Skeletal muscle tissue (tissue), 4 donors: ENCODE measurements around the gene ZNF580. TPM values are rescaled to one million over a fixed set of nuclear protein-coding genes. Genes with fewer than 3 reads are reported as not detected.
A peak's percentile ranks its signal among the peaks of the same experiment; 100 is the strongest.

Source experiments
- H3K27ac ChIP-seq: one replicate; pipeline ENCODE4 v1.7.0; 2013; ENCODE audit warnings: mild to moderate bottlenecking, low read depth, low read length, inconsistent platforms
- H3K27me3 ChIP-seq, 3 donors: one replicate each; pipeline ENCODE4 v1.7.0; 2013; ENCODE audit warnings: low read length in 3 of 3; ENCODE audit not compliant: control insufficient read depth in 3 of 3, insufficient read depth in 3 of 3
- H3K36me3 ChIP-seq, 3 donors: one replicate each; pipeline ENCODE4 v1.7.0; 2013; ENCODE audit warnings: low read length in 3 of 3; ENCODE audit not compliant: control insufficient read depth in 3 of 3, insufficient read depth in 3 of 3
- H3K4me1 ChIP-seq, 3 donors: one replicate each; pipeline ENCODE4 v1.7.0; 2013; ENCODE audit warnings: low read length in 3 of 3, mild to moderate bottlenecking in 3 of 3; ENCODE audit not compliant: control insufficient read depth in 3 of 3, insufficient read depth in 3 of 3
- H3K4me3 ChIP-seq, 3 donors: one replicate each; pipeline ENCODE4 v1.7.0; 2013; ENCODE audit warnings: low read length in 3 of 3
- H3K9ac ChIP-seq, 3 donors: one replicate each; pipeline ENCODE4 v1.7.0; 2013; ENCODE audit warnings: low read length in 3 of 3, mild to moderate bottlenecking in 3 of 3, moderate library complexity in 2 of 3, low read depth in 1 of 3
- H3K9me3 ChIP-seq, 3 donors: one replicate each; pipeline ENCODE4 v1.7.0; 2013; ENCODE audit warnings: low read length in 3 of 3; ENCODE audit not compliant: control insufficient read depth in 3 of 3
- total RNA-seq: library from RNA; depleted of rRNA; stranded (reverse); fragments of >200 nt; gene quantifications from one replicate; pipeline ENCODE4 v1.2.3, GENCODE V29; 2014
- donor health status: Osteomylitis.

ZNF580 gene
- total RNA-seq, 1 donor from 2014 or later: 2.1 TPM

GRCh38 chr19:55622242-55622969 is 18.4 kb upstream of the ZNF580 start:
- Histone ChIP-seq H3K27ac (peak overlapping the region; percentile 90), H3K36me3 (peaks cover 8 to 12% (median 9%) of the 10 kb centered on the region in 3 donors), H3K9ac (peak overlapping the region in 1 of 3 donors; percentile 54), H3K4me1 (peaks cover 37 to 53% (median 48%) of the 10 kb centered on the region in 3 donors), H3K9me3 (no peaks in the 10 kb centered on the region), H3K4me3 (peak overlapping the region in 2 of 3 donors; percentile 22 to 23), H3K27me3 (no peaks in the 10 kb centered on the region)

- no peaks in the 10 kb centered on the region for H3K27me3 ChIP-seq
- peaks cover 4 to 8% (median 6%) of the 10 kb centered on the region in 3 donors for H3K36me3 ChIP-seq
- H3K9ac ChIP-seq: peak overlapping the region; percentile 43 to 69 (median 68)
- H3K4me1 ChIP-seq: peaks cover 37 to 53% (median 48%) of the 10 kb centered on the region in 3 donors
- no peaks in the 10 kb centered on the region for H3K9me3 ChIP-seq
- H3K4me3 ChIP-seq: peak overlapping the region; percentile 1 to 72 (median 23)
- peak overlapping the region; percentile 90 for H3K27ac ChIP-seq
These were observed 17.7 kb upstream of the ZNF580 start for GRCh38 chr19:55623130-55623529.

- H3K27ac ChIP-seq: peak overlapping the region; percentile 90
- peak overlapping the region; percentile 1 to 72 (median 23) for H3K4me3 ChIP-seq
- H3K27me3 ChIP-seq: no peaks in the 10 kb centered on the region
- H3K9ac ChIP-seq: peak overlapping the region; percentile 68 to 87 (median 69)
- H3K36me3 ChIP-seq: peaks cover 4 to 8% (median 6%) of the 10 kb centered on the region in 3 donors
- no peaks in the 10 kb centered on the region for H3K9me3 ChIP-seq
- H3K4me1 ChIP-seq: peaks cover 36 to 51% (median 47%) of the 10 kb centered on the region in 3 donors
These were observed 17.2 kb upstream of the ZNF580 start for GRCh38 chr19:55623561-55623960.

GRCh38 chr19:55624109-55625003 is 16.4 kb upstream of the ZNF580 start, which contains the start of gene ZNF784:
Gene ZNF784 (minus strand): TSS chr19:55624566. CDS start chr19:55624561, 5 bp downstream.
- Histone ChIP-seq H3K4me1 (peaks cover 33 to 45% (median 43%) of the 10 kb centered on the region in 3 donors), H3K9me3 (no peaks in the 10 kb centered on the region), H3K27me3 (no peaks in the 10 kb centered on the region), H3K4me3 (peak within 1 kb of the TSS; percentile 75 to 85 (median 77)), H3K27ac (peak within 1 kb of the TSS; percentile 90), H3K36me3 (peaks cover 4 to 8% (median 6%) of the 10 kb centered on the region in 3 donors), H3K9ac (peak within 1 kb of the TSS; percentile 76 to 87 (median 85))

- H3K9me3 ChIP-seq: no peaks in the 10 kb centered on the region
- peak overlapping the region; percentile 75 to 85 (median 77) for H3K4me3 ChIP-seq
- peaks cover 27 to 39% (median 39%) of the 10 kb centered on the region in 3 donors for H3K4me1 ChIP-seq
- H3K36me3 ChIP-seq: peaks cover 4 to 8% (median 6%) of the 10 kb centered on the region in 3 donors
- no peaks in the 10 kb centered on the region for H3K27me3 ChIP-seq
- H3K27ac ChIP-seq: peak overlapping the region; percentile 90
- H3K9ac ChIP-seq: peak overlapping the region in 2 of 3 donors; percentile 62 to 76
These were observed 15.8 kb upstream of the ZNF580 start for GRCh38 chr19:55625004-55625326.

GRCh38 chr19:55626350-55626749 is 14.5 kb upstream of the ZNF580 start:
- H3K4me1 ChIP-seq: peaks cover 15 to 25% (median 25%) of the 10 kb centered on the region in 3 donors
- no peak overlapping the region for H3K4me3 ChIP-seq
- H3K9me3 ChIP-seq: no peaks in the 10 kb centered on the region
- peaks cover 0 to 3% (median 0%) of the 10 kb centered on the region in 3 donors for H3K36me3 ChIP-seq
- H3K27ac ChIP-seq: no peak overlapping the region
- no peaks in the 10 kb centered on the region for H3K27me3 ChIP-seq
- no peak overlapping the region for H3K9ac ChIP-seq

GRCh38 chr19:55632463-55632834 is 8.4 kb upstream of the ZNF580 start:
- Histone ChIP-seq H3K27ac (peak overlapping the region; percentile 36), H3K27me3 (no peaks in the 10 kb centered on the region), H3K4me3 (no peak overlapping the region), H3K9me3 (no peaks in the 10 kb centered on the region), H3K36me3 (peaks cover 0 to 2% (median 0%) of the 10 kb centered on the region in 3 donors), H3K9ac (peak overlapping the region in 1 of 3 donors; percentile 54), H3K4me1 (peaks cover 27 to 34% (median 33%) of the 10 kb centered on the region in 3 donors)

- H3K27ac ChIP-seq: peak overlapping the region; percentile 99
- no peaks in the 10 kb centered on the region for H3K9me3 ChIP-seq
- peaks cover 0 to 7% (median 2%) of the 10 kb centered on the region in 3 donors for H3K36me3 ChIP-seq
- H3K4me3 ChIP-seq: peak overlapping the region in 1 of 3 donors; percentile 100
- H3K27me3 ChIP-seq: no peaks in the 10 kb centered on the region
- H3K4me1 ChIP-seq: peaks cover 34 to 45% (median 45%) of the 10 kb centered on the region in 3 donors
- H3K9ac ChIP-seq: no peak overlapping the region
These were observed 6.9 kb upstream of the ZNF580 start for GRCh38 chr19:55633861-55634260.

GRCh38 chr19:55635334-55635717 is 5.5 kb upstream of the ZNF580 start:
- Histone ChIP-seq H3K27me3 (no peaks in the 10 kb centered on the region), H3K4me3 (peak overlapping the region; percentile 100), H3K36me3 (peaks cover 0 to 7% (median 2%) of the 10 kb centered on the region in 3 donors), H3K9me3 (no peaks in the 10 kb centered on the region), H3K27ac (peak overlapping the region; percentile 99), H3K4me1 (peaks cover 45 to 59% (median 58%) of the 10 kb centered on the region in 3 donors), H3K9ac (peak overlapping the region; percentile 100)
